ENCODE results near the gene HDGFL3. TPM values are rescaled to one million over a fixed set of nuclear protein-coding genes. Genes with fewer than 3 reads are reported as not detected.

HDGFL3 gene
- total and polyA plus RNA-seq, 2 experiments from 2014 or later, result 68.6 to 135 TPM

DNA sequence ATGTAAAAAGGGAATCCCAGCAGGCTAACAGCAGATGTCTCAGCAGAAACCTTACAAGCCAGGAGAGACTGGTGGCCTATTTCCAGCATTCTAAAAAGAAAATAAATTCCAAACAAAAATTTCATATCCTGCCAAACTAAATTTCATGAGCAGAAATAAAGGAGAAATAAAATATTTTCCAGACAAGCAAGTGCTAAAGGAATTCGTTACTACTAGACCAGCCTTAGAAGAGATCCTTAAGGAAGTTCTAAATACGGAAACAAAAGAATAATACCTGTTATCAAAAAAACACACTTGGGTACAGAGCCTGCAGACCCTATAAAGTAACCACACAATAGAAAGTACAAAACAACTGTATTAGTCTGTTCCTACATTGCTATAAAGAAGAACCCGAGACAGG lies 41.4 kb downstream of the HDGFL3 start:
- Histone ChIP-seq H3K27ac (ENCODE audit: low read depth) (no peak overlapping the region), H3K9me2 (ENCODE audit: insufficient read depth) (no peaks in the 10 kb centered on the region), H3K27me3 (ENCODE audit: insufficient read depth) (no peaks in the 10 kb centered on the region), H2AFZ (no peak overlapping the region), H3K4me1 (ENCODE audit: insufficient read depth) (peaks cover 12% of the 10 kb centered on the region; the same call in 1 of the 2 replicates), H3F3A (replicated peaks; ENCODE audit: low read depth) (no peaks in the 10 kb centered on the region), H3K79me2 (replicated peaks; ENCODE audit: insufficient read depth) (peaks cover 91% of the 10 kb centered on the region), H3K4me3 (no peak overlapping the region), H3K36me3 (ENCODE audit: insufficient read depth) (no peaks in the 10 kb centered on the region), H4K20me1 (replicated peaks; ENCODE audit: insufficient read depth) (peaks cover 51% of the 10 kb centered on the region), H3K4me2 (no peak overlapping the region)
- ATAC-seq (no peak), DNase-seq (ENCODE audit: low spot score) (no peak)
- Mint-ChIP-seq H3K4me3 (no peak overlapping the region), H3K9me3 (no peaks in the 10 kb centered on the region; the same call in 2 of the 3 replicates), H3K4me1 (peaks cover 48% of the 10 kb centered on the region), H3K27ac (peak overlapping the region; percentile 41; the same call in 1 of the 2 replicates), H3K36me3 (ENCODE audit: low read depth) (peaks cover 6% of the 10 kb centered on the region; the same call in 1 of the 3 replicates), H3K27me3 (ENCODE audit: insufficient read depth, low read depth, poor library complexity) (no peaks in the 10 kb centered on the region)
- TF ChIP-seq EZH2 (IDR thresholded peaks at IDR 0.05; ENCODE audit: low read depth, unreplicated experiment) (no peak), ZNF331 (CRISPR knock-in tag; IDR thresholded peaks at IDR 0.05; ENCODE audit: low read depth) (no peak), JUNB (IDR thresholded peaks at IDR 0.05; ENCODE audit: unreplicated experiment) (no peak), NANOG (IDR thresholded peaks at IDR 0.05; ENCODE audit: borderline replicate concordance) (no peak), POLR2AphosphoS5 (IDR thresholded peaks at IDR 0.05; ENCODE audit: low read depth) (no peak)
- TF ChIP-seq, protein P1, sequence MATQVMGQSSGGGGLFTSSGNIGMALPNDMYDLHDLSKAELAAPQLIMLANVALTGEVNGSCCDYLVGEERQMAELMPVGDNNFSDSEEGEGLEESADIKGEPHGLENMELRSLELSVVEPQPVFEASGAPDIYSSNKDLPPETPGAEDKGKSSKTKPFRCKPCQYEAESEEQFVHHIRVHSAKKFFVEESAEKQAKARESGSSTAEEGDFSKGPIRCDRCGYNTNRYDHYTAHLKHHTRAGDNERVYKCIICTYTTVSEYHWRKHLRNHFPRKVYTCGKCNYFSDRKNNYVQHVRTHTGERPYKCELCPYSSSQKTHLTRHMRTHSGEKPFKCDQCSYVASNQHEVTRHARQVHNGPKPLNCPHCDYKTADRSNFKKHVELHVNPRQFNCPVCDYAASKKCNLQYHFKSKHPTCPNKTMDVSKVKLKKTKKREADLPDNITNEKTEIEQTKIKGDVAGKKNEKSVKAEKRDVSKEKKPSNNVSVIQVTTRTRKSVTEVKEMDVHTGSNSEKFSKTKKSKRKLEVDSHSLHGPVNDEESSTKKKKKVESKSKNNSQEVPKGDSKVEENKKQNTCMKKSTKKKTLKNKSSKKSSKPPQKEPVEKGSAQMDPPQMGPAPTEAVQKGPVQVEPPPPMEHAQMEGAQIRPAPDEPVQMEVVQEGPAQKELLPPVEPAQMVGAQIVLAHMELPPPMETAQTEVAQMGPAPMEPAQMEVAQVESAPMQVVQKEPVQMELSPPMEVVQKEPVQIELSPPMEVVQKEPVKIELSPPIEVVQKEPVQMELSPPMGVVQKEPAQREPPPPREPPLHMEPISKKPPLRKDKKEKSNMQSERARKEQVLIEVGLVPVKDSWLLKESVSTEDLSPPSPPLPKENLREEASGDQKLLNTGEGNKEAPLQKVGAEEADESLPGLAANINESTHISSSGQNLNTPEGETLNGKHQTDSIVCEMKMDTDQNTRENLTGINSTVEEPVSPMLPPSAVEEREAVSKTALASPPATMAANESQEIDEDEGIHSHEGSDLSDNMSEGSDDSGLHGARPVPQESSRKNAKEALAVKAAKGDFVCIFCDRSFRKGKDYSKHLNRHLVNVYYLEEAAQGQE (IDR thresholded peaks at IDR 0.05; ENCODE audit: unreplicated experiment), result no peak
- TF ChIP-seq, protein P2, sequence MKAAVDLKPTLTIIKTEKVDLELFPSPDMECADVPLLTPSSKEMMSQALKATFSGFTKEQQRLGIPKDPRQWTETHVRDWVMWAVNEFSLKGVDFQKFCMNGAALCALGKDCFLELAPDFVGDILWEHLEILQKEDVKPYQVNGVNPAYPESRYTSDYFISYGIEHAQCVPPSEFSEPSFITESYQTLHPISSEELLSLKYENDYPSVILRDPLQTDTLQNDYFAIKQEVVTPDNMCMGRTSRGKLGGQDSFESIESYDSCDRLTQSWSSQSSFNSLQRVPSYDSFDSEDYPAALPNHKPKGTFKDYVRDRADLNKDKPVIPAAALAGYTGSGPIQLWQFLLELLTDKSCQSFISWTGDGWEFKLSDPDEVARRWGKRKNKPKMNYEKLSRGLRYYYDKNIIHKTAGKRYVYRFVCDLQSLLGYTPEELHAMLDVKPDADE (IDR thresholded peaks at IDR 0.05), result no peak

DNA sequence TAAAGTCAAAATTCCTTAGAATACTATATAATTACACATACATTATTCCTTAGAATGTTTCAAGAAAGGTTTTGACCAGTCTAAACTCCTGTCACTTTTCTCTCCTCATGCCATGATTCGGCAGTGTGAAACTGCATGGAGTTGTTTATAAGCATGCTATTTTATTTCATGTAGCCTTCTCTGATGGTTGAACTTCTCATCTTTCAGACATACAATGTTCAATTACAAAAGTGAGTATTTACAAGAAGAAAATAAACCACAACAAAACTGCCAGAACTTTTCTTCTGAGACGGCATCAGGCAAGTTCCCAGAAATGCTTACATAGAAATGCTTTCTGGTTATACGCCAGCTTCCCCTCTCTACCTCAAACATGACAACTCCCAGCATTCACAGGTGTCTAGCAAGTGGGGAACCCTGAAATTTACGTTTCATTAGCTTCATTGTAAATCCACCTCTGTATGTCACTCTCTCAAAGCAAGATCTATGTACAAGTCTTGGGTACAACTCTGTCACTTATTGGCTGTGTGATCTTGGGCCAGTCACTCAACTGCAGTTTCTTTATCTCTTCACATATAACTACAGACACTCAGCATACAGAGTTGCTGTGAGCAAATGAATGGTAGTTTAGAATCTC lies 42.7 kb downstream of the HDGFL3 start:
- no peak for ATAC-seq
- no peaks in the 10 kb centered on the region for H3K36me3 ChIP-seq (ENCODE audit: insufficient read depth)
- TF ChIP-seq, protein P3, sequence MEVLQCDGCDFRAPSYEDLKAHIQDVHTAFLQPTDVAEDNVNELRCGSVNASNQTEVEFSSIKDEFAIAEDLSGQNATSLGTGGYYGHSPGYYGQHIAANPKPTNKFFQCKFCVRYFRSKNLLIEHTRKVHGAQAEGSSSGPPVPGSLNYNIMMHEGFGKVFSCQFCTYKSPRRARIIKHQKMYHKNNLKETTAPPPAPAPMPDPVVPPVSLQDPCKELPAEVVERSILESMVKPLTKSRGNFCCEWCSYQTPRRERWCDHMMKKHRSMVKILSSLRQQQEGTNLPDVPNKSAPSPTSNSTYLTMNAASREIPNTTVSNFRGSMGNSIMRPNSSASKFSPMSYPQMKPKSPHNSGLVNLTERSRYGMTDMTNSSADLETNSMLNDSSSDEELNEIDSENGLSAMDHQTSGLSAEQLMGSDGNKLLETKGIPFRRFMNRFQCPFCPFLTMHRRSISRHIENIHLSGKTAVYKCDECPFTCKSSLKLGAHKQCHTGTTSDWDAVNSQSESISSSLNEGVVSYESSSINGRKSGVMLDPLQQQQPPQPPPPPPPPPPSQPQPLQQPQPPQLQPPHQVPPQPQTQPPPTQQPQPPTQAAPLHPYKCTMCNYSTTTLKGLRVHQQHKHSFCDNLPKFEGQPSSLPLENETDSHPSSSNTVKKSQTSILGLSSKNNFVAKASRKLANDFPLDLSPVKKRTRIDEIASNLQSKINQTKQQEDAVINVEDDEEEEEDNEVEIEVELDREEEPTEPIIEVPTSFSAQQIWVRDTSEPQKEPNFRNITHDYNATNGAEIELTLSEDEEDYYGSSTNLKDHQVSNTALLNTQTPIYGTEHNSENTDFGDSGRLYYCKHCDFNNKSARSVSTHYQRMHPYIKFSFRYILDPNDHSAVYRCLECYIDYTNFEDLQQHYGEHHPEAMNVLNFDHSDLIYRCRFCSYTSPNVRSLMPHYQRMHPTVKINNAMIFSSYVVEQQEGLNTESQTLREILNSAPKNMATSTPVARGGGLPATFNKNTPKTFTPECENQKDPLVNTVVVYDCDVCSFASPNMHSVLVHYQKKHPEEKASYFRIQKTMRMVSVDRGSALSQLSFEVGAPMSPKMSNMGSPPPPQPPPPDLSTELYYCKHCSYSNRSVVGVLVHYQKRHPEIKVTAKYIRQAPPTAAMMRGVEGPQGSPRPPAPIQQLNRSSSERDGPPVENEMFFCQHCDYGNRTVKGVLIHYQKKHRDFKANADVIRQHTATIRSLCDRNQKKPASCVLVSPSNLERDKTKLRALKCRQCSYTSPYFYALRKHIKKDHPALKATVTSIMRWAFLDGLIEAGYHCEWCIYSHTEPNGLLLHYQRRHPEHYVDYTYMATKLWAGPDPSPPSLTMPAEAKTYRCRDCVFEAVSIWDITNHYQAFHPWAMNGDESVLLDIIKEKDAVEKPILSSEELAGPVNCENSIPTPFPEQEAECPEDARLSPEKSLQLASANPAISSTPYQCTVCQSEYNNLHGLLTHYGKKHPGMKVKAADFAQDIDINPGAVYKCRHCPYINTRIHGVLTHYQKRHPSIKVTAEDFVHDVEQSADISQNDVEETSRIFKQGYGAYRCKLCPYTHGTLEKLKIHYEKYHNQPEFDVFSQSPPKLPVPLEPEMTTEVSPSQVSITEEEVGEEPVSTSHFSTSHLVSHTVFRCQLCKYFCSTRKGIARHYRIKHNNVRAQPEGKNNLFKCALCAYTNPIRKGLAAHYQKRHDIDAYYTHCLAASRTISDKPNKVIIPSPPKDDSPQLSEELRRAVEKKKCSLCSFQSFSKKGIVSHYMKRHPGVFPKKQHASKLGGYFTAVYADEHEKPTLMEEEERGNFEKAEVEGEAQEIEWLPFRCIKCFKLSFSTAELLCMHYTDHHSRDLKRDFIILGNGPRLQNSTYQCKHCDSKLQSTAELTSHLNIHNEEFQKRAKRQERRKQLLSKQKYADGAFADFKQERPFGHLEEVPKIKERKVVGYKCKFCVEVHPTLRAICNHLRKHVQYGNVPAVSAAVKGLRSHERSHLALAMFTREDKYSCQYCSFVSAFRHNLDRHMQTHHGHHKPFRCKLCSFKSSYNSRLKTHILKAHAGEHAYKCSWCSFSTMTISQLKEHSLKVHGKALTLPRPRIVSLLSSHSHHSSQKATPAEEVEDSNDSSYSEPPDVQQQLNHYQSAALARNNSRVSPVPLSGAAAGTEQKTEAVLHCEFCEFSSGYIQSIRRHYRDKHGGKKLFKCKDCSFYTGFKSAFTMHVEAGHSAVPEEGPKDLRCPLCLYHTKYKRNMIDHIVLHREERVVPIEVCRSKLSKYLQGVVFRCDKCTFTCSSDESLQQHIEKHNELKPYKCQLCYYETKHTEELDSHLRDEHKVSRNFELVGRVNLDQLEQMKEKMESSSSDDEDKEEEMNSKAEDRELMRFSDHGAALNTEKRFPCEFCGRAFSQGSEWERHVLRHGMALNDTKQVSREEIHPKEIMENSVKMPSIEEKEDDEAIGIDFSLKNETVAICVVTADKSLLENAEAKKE (CRISPR knock-in tag; IDR thresholded peaks at IDR 0.05), result no peak
- TF ChIP-seq CREB1 (CRISPR knock-in tag; IDR thresholded peaks at IDR 0.05; ENCODE audit: low read depth) (no peak), ZNF331 (CRISPR knock-in tag; IDR thresholded peaks at IDR 0.05; ENCODE audit: low read depth) (no peak), JUNB (IDR thresholded peaks at IDR 0.05; ENCODE audit: unreplicated experiment) (no peak)

More for the DNA sequence above, 42.7 kb downstream of the HDGFL3 start:
- Histone ChIP-seq H3K4me3 (no peak overlapping the region), H3K4me1 (ENCODE audit: insufficient read depth) (peaks cover 12% of the 10 kb centered on the region; the same call in 1 of the 2 replicates), H3K27me3 (ENCODE audit: insufficient read depth) (no peaks in the 10 kb centered on the region), H3K79me2 (replicated peaks; ENCODE audit: insufficient read depth) (peaks cover 83% of the 10 kb centered on the region), H3K9me2 (ENCODE audit: insufficient read depth) (no peaks in the 10 kb centered on the region), H3K27ac (ENCODE audit: low read depth) (peak overlapping the region; percentile 55; the same call in 1 of the 2 replicates), H2AFZ (no peak overlapping the region), H4K20me1 (replicated peaks; ENCODE audit: insufficient read depth) (peaks cover 47% of the 10 kb centered on the region), H3K4me2 (no peak overlapping the region), H3F3A (replicated peaks; ENCODE audit: low read depth) (no peaks in the 10 kb centered on the region)
- Mint-ChIP-seq H3K27ac (peak overlapping the region; percentile 42; the same call in 1 of the 2 replicates), H3K9me3 (no peaks in the 10 kb centered on the region; the same call in 2 of the 3 replicates), H3K4me1 (peaks cover 40% of the 10 kb centered on the region), H3K27me3 (ENCODE audit: insufficient read depth, low read depth, poor library complexity) (no peaks in the 10 kb centered on the region), H3K36me3 (ENCODE audit: low read depth) (peaks cover 13% of the 10 kb centered on the region; the same call in 2 of the 3 replicates), H3K4me3 (no peak overlapping the region)
- DNase-seq (ENCODE audit: low spot score), result no peak
